Karpas-422 (cell line): ENCODE data around the gene KLF15. TPM values are rescaled to one million over a fixed set of nuclear protein-coding genes. Genes with fewer than 3 reads are reported as not detected.

ENCODE experiments used
- DNase-seq: peaks from one replicate; pipeline ENCODE4 v3.0.0-alpha.2; 2015
- H2AFZ ChIP-seq: fragments of 200-600 bp; sonication (generic); 2 replicates; pipeline ENCODE4 v1.6.1; 2014; ENCODE audit warnings: antibody characterized with exemption, low read length, mixed read lengths
- H3K27ac ChIP-seq: fragments of 200-600 bp; sonication (generic); 2 replicates; pipeline ENCODE4 v1.5.1; 2014; ENCODE audit warnings: mild to moderate bottlenecking, low read length, moderate library complexity
- H3K27me3 ChIP-seq: fragments of 200-600 bp; sonication (generic); 2 replicates; pipeline ENCODE4 v1.6.1; 2014; ENCODE audit warnings: low read length, mixed read lengths
- H3K36me3 ChIP-seq: fragments of 200-600 bp; sonication (generic); 2 replicates; pipeline ENCODE4 v1.6.1; 2014; ENCODE audit warnings: low read length, mixed read lengths; ENCODE audit not compliant: insufficient read depth
- H3K4me1 ChIP-seq: fragments of 200-600 bp; sonication (generic); 2 replicates; pipeline ENCODE4 v1.6.1; 2014; ENCODE audit warnings: mild to moderate bottlenecking, low read length, mixed read lengths
- H3K4me2 ChIP-seq: fragments of 200-600 bp; sonication (generic); 2 replicates; pipeline ENCODE4 v1.6.1; 2014; ENCODE audit warnings: low read length, low read depth, mild to moderate bottlenecking; ENCODE audit not compliant: poor library complexity, severe bottlenecking
- H3K4me3 ChIP-seq: fragments of 200-600 bp; sonication (generic); 2 replicates; pipeline ENCODE4 v1.5.1; 2014; ENCODE audit warnings: mild to moderate bottlenecking, antibody characterized with exemption, low read length, mixed read lengths
- H3K79me2 ChIP-seq: fragments of 200-600 bp; sonication (generic); 2 replicates; pipeline ENCODE4 v1.6.1; 2014; ENCODE audit warnings: mild to moderate bottlenecking, low read length, mixed read lengths
- H3K9ac ChIP-seq: fragments of 200-600 bp; sonication (generic); 2 replicates; pipeline ENCODE4 v1.6.0; 2014; ENCODE audit warnings: low read length
- H3K9me2 ChIP-seq: fragments of 200-600 bp; sonication (generic), shearing (Covaris generic); replicated peaks from 2 replicates; pipeline ENCODE4 v1.6.0; 2014; ENCODE audit warnings: mild to moderate bottlenecking, low read length, moderate library complexity; ENCODE audit not compliant: insufficient read depth
- H3K9me3 ChIP-seq: fragments of 300-700, 200-600 bp; sonication (generic); 2 replicates; pipeline ENCODE4 v1.6.1; 2014; ENCODE audit warnings: low read length, mixed read lengths
- H4K20me1 ChIP-seq: fragments of 200-600 bp; sonication (generic); 2 replicates; pipeline ENCODE4 v1.6.1; 2014; ENCODE audit warnings: mild to moderate bottlenecking, antibody characterized with exemption, low read length, low read depth; ENCODE audit not compliant: insufficient read depth
- total RNA-seq: library from RNA; depleted of rRNA; stranded (reverse); fragments of >200 nt; shearing (Covaris generic); gene quantifications from 2 replicates; pipeline ENCODE4 v1.2.3, GENCODE V29; 2014; ENCODE audit warnings: low replicate concordance

Gene KLF15
- total RNA-seq, 1 experiment from 2014 or later = not detected

DNA sequence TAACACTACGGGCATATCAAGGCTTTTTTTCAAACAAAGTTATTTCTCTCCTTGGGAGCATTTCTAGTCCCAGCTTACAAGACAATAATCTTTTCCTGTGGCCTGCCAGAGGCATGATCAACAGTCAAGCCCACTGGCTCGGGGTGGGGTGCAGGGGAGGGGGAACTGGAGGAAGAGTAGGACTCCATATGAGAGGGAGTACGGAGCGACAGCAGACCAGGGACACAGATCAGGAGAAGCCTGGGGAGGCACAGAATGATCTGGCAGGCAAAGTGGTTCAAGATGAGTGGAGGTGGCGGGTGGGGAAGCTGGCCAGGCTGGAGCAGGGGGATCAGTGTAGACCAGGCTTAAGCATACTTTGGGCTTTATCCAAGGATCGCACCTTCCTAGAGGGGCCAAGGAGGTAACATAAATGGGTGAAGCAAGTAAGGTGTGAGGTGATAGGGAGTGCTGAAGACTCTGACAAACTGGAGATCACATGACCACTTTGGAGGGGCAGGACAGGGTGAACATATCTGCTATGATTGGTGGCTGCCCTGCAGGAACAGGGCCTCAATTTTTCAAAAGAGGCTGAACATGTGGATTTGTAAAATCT, 37.4 kb downstream of the KLF15 start:
- Histone ChIP-seq H3K4me2 (no peak overlapping the region), H3K79me2 (no peaks in the 10 kb centered on the region), H4K20me1 (no peaks in the 10 kb centered on the region), H3K9ac (no peak overlapping the region), H3K27ac (no peak overlapping the region), H3K4me3 (no peak overlapping the region), H2AFZ (no peak overlapping the region), H3K9me2 (no peaks in the 10 kb centered on the region), H3K36me3 (no peaks in the 10 kb centered on the region), H3K9me3 (no peaks in the 10 kb centered on the region), H3K4me1 (no peaks in the 10 kb centered on the region), H3K27me3 (no peaks in the 10 kb centered on the region)
- DNase-seq = no peak

DNA sequence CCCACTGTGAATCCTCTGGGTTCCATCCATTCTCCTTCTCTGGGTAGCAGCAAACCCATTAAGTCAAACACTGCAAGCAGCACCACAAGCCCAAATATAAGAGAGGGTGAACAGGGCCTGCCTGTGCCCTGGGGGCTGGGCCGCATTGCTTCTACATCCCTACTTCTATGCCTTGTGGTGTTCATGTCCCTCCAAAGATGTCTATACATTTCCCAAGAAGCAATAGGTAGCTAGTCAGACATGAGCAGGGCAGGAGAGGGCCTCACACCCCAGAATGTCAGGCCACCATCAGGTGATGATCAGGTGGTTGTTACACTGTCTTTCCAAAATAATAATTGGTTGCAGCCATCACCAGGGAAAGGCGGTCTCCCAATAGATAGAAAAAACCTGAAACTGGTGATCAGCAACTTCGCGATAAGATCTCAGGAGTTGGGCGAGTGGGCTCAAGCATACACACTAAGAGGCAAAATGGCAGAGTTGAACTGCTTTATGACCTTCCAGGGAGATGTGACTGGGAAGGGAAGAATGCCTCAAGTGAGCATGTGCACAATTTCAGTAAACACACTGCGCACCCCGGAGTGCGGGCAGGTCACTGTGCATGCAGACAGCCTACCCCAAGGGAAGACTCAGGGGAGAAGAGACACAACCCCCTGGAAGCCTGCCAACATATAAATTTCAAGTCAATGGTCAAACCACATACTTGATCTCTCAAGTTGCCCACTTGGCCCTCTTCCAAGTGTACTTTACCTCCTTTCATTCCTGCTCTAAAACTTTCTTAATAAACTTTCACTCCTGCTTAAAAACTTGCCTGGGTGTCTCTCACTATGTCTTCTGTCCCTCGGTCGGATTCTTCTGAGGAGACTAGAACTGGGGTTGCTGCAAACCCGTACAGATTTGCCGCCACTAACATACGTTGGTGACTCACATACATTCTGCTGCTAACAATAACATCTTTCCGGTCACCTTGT, 39.9 kb downstream of the KLF15 start:
- no peak overlapping the region for H2AFZ ChIP-seq
- H3K4me1 ChIP-seq = no peaks in the 10 kb centered on the region
- H3K9me2 ChIP-seq = no peaks in the 10 kb centered on the region
- DNase-seq = no peak
- no peaks in the 10 kb centered on the region for H3K27me3 ChIP-seq
- H3K4me2 ChIP-seq = no peak overlapping the region
- no peaks in the 10 kb centered on the region for H3K36me3 ChIP-seq
- no peaks in the 10 kb centered on the region for H4K20me1 ChIP-seq
- no peak overlapping the region for H3K4me3 ChIP-seq
- H3K9me3 ChIP-seq = no peaks in the 10 kb centered on the region
- no peak overlapping the region for H3K9ac ChIP-seq
- H3K79me2 ChIP-seq = no peaks in the 10 kb centered on the region
- no peak overlapping the region for H3K27ac ChIP-seq

DNA sequence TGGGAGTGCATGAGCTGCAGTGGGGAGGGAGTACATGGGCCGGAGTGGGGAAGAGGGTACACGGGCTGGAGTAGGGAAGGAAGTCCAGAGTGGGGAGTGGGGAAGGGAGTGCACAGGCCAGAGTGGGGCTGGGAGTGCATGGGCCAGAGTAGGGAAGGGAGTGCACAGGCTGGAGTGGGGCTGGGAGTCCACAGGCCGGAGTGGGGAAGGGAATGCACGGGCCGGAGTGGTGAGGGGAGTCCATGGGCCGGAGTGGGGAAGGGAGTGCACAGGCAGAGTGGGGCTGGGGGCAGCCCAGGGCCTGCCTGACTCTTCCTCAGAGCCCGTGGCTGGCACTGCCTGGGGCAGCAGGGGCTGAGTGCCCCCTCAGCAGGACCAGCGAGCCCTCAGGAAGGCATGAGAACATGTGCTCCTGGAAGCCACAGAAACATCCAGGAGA, 40.7 kb downstream of the KLF15 start:
- H4K20me1 ChIP-seq = no peaks in the 10 kb centered on the region
- H3K27me3 ChIP-seq = no peaks in the 10 kb centered on the region
- no peak overlapping the region for H3K4me3 ChIP-seq
- H3K9me2 ChIP-seq = no peaks in the 10 kb centered on the region
- no peaks in the 10 kb centered on the region for H3K36me3 ChIP-seq
- H3K79me2 ChIP-seq = no peaks in the 10 kb centered on the region
- H3K9me3 ChIP-seq = no peaks in the 10 kb centered on the region
- no peaks in the 10 kb centered on the region for H3K4me1 ChIP-seq
- no peak overlapping the region for H3K9ac ChIP-seq
- DNase-seq = no peak
- H3K27ac ChIP-seq = no peak overlapping the region
- no peak overlapping the region for H3K4me2 ChIP-seq
- H2AFZ ChIP-seq = no peak overlapping the region

DNA sequence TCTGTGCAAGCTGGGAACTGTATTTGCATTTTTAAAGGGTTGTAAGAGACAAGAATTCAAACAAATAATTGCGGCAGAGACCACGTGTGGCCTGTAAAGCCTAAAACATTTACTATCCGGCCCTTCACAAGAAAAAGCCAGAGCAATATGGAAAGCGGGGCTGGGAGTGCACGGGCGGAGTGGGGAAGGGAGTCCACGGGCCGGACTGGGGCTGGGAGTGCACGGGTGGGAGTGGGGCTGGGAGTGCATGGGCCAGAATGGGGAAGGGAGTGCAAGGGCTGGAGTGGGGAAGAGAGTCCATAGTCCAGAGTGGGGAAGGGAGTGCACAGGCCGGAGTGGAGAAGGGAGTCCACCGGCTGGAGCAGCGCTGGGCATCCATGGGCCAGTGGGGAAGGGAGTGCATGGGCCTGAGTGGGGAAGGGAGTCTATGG, 41.2 kb downstream of the KLF15 start:
- no peak overlapping the region for H3K4me3 ChIP-seq
- no peaks in the 10 kb centered on the region for H3K4me1 ChIP-seq
- no peaks in the 10 kb centered on the region for H3K79me2 ChIP-seq
- H3K27ac ChIP-seq = no peak overlapping the region
- H3K9me2 ChIP-seq = no peaks in the 10 kb centered on the region
- H3K4me2 ChIP-seq = no peak overlapping the region
- no peaks in the 10 kb centered on the region for H3K27me3 ChIP-seq
- no peaks in the 10 kb centered on the region for H3K36me3 ChIP-seq
- no peaks in the 10 kb centered on the region for H4K20me1 ChIP-seq
- no peak overlapping the region for H2AFZ ChIP-seq
- no peak for DNase-seq
- no peaks in the 10 kb centered on the region for H3K9me3 ChIP-seq
- no peak overlapping the region for H3K9ac ChIP-seq

DNA sequence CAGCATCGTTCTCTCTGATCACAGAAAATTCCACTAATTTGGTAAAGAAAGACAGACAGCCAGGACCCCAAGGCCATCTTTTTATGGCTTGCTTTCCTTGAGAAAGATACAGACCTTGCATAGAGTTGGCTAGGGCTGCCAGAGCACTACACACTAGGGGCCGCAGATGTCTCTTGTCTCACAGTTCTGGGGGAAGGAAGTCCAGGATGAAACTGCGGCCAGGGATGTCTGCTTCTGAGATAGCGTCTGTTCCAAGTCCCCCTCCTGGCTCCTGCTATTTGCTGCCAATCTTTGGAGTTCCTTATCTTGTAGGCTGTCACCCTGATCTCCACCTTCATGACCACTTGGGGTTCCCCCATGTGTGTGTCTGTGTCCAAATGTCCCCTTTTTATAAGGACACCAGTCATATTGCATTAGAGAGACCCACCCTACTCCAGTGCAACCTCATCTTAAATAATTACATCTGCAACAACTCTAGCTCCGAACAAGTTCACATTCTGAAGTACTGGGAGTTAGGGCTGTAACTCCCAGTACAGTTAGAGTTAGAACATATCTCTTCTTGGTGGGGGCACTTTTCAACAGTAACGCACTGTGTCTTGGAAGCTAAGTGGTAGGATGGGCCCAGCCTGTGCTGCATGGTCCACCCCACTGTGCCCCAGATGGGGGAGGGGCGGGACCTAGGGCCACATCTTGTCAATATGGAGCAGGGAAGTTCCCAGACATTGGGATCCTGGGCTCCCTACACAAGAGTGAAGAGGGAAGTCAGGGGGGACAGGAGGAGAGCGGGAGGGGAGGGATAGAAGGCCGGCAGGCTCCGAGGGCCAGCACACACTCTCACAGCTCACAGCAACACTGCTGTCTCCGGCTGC, 42.2 kb downstream of the KLF15 start:
- H2AFZ ChIP-seq = no peak overlapping the region
- H3K4me1 ChIP-seq = no peaks in the 10 kb centered on the region
- no peaks in the 10 kb centered on the region for H3K9me2 ChIP-seq
- H3K9me3 ChIP-seq = no peaks in the 10 kb centered on the region
- no peak overlapping the region for H3K27ac ChIP-seq
- no peak overlapping the region for H3K4me3 ChIP-seq
- no peaks in the 10 kb centered on the region for H3K79me2 ChIP-seq
- H3K9ac ChIP-seq = no peak overlapping the region
- no peaks in the 10 kb centered on the region for H4K20me1 ChIP-seq
- H3K4me2 ChIP-seq = no peak overlapping the region
- H3K27me3 ChIP-seq = no peaks in the 10 kb centered on the region
- DNase-seq = no peak
- H3K36me3 ChIP-seq = no peaks in the 10 kb centered on the region

DNA sequence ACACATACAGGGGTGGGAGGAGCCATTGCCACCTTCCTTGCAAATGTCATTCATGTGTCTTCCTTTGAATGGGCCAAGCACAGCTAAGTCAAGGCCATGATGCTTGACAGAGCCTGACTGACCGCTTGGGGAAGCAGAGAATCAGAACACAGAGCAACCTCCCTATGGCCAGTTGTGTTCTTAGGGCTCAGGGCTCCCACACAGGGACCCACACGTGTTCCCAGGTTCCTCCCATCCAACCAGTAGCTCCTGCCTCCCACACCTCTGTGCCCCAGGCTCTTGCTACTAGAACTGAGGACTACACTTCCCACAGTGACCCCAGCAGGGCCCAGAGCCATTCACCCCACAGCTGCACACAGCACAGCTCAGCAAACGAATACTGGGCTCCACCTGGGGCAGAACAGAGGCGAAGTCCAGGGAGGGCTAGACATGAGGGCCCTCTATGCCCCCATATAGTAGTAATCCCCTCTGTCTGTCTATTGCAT, 42.9 kb downstream of the KLF15 start:
- DNase-seq = no peak
- Histone ChIP-seq H3K4me3 (no peak overlapping the region), H3K9ac (no peak overlapping the region), H3K4me2 (no peak overlapping the region), H3K9me2 (no peaks in the 10 kb centered on the region), H3K79me2 (no peaks in the 10 kb centered on the region), H3K27me3 (no peaks in the 10 kb centered on the region), H2AFZ (no peak overlapping the region), H3K9me3 (no peaks in the 10 kb centered on the region), H3K4me1 (no peaks in the 10 kb centered on the region), H4K20me1 (no peaks in the 10 kb centered on the region), H3K27ac (no peak overlapping the region), H3K36me3 (no peaks in the 10 kb centered on the region)

DNA sequence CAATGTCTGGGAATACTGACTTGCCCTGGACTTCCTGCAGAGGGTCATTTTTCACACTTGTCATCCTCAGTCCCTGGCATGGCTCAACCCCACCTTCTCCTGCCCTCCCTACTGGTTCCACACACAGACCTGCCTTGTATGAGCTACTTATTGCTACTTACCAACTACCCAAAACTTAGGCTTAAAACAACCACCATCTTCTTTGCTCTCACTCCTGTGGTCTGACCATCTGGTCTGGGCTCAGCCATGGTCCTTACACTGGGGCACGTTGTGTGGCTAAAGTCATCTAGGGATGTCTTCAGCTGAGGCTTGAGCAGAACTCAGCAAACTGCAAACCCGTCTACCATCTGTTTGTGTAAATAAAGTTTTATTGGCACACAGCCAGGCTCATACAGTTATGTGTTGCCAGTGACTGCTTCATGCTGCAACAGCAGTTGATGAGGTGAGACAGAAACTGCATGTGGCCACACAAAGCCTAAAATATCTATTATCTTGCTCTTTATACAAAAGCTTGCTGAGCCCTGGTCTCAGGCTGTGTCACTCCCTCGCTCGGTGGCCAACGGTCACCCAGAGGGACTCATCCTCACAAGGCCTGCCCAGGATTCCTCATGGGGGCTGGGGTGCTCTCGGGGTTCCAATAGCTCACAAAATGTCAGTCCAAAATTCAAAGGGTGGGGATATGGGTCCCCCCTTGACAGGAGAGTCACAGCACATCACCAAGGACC, 43.5 kb downstream of the KLF15 start:
- Histone ChIP-seq H4K20me1 (no peaks in the 10 kb centered on the region), H2AFZ (no peak overlapping the region), H3K9me3 (no peaks in the 10 kb centered on the region), H3K27me3 (no peaks in the 10 kb centered on the region), H3K9ac (no peak overlapping the region), H3K36me3 (no peaks in the 10 kb centered on the region), H3K27ac (no peak overlapping the region), H3K4me1 (no peaks in the 10 kb centered on the region), H3K4me2 (no peak overlapping the region), H3K9me2 (no peaks in the 10 kb centered on the region), H3K4me3 (no peak overlapping the region), H3K79me2 (no peaks in the 10 kb centered on the region)
- no peak for DNase-seq
